ENCODE data around the gene TTC4. TPM values are rescaled to one million over a fixed set of nuclear protein-coding genes. Genes with fewer than 3 reads are reported as not detected.

The TTC4 gene
- total RNA-seq, 4 donors from 2014 or later, result 11.2 to 38.6 (median 14.3) TPM

- TF ChIP-seq EP300 (IDR thresholded peaks at IDR 0.05) (no peak), CTCF (IDR thresholded peaks at IDR 0.05) (peak in 3 of 4 experiments; percentile 42 to 56 (median 43)), POLR2A (IDR thresholded peaks at IDR 0.05) (no peak)
- WGBS, 2 donors (ENCODE audit: low coverage in 1 of 2), result 53 to 59% methylated on average over 4 to 6 of the region's 6 CpGs
- Histone ChIP-seq H3K4me3 (no peak overlapping the region), H3K27me3 (no peaks in the 10 kb centered on the region), H3K9me3 (no peaks in the 10 kb centered on the region), H3K4me1 (no peaks in the 10 kb centered on the region), H3K27ac (no peak overlapping the region), H3K36me3 (peaks cover 0 to 45% of the 10 kb centered on the region in 2 donors)
- no peak for ATAC-seq
Observed at GRCh38 chr1:54671985-54672608, 43.6 kb upstream of the TTC4 start.

GRCh38 chr1:54678776-54679643, 36.7 kb upstream of the TTC4 start:
- Histone ChIP-seq H3K27ac (no peak overlapping the region), H3K9me3 (no peaks in the 10 kb centered on the region), H3K27me3 (no peaks in the 10 kb centered on the region), H3K36me3 (peaks cover 0 to 56% of the 10 kb centered on the region in 2 donors), H3K4me1 (no peaks in the 10 kb centered on the region), H3K4me3 (no peak overlapping the region)
- 64 to 80% methylated on average over 6 to 10 of the region's 17 CpGs for WGBS, 2 donors (ENCODE audit: low coverage in 1 of 2)
- TF ChIP-seq EP300 (IDR thresholded peaks at IDR 0.05) (no peak), POLR2A (IDR thresholded peaks at IDR 0.05) (no peak), CTCF (IDR thresholded peaks at IDR 0.05) (no peak), POLR2AphosphoS5 (IDR thresholded peaks at IDR 0.05) (no peak)
- ATAC-seq, result no peak

GRCh38 chr1:54679706-54680105, 36.0 kb upstream of the TTC4 start:
- no peak for TF ChIP-seq CTCF (IDR thresholded peaks at IDR 0.05)
- peaks cover 0 to 51% of the 10 kb centered on the region in 2 donors for H3K36me3 ChIP-seq
- H3K4me3 ChIP-seq, result no peak overlapping the region
- H3K9me3 ChIP-seq, result no peaks in the 10 kb centered on the region
- ATAC-seq, result no peak
- WGBS, 2 donors (ENCODE audit: low coverage in 1 of 2), result 100% methylated on average over 1 of the region's 7 CpGs; no CpG with 5 or more reads in 1 of the 2 donors
- H3K4me1 ChIP-seq, result no peaks in the 10 kb centered on the region
- no peak overlapping the region for H3K27ac ChIP-seq
- H3K27me3 ChIP-seq, result no peaks in the 10 kb centered on the region

GRCh38 chr1:54680387-54680786, 35.3 kb upstream of the TTC4 start:
- Histone ChIP-seq H3K4me1 (no peaks in the 10 kb centered on the region), H3K4me3 (no peak overlapping the region), H3K27ac (no peak overlapping the region), H3K9me3 (no peaks in the 10 kb centered on the region), H3K36me3 (peaks cover 0 to 48% of the 10 kb centered on the region in 2 donors), H3K27me3 (no peaks in the 10 kb centered on the region)
- WGBS, 2 donors (ENCODE audit: low coverage in 1 of 2), result 75% methylated on average over 7 of the region's 8 CpGs; no CpG with 5 or more reads in 1 of the 2 donors
- no peak for ATAC-seq
- TF ChIP-seq POLR2A (IDR thresholded peaks at IDR 0.05) (no peak), CTCF (IDR thresholded peaks at IDR 0.05) (no peak)

GRCh38 chr1:54681358-54681757, 34.3 kb upstream of the TTC4 start:
- no peak for ATAC-seq
- H3K36me3 ChIP-seq, result peaks cover 0 to 58% of the 10 kb centered on the region in 2 donors
- H3K4me1 ChIP-seq, result no peaks in the 10 kb centered on the region
- no peak overlapping the region for H3K27ac ChIP-seq
- no peak overlapping the region for H3K4me3 ChIP-seq
- H3K9me3 ChIP-seq, result no peaks in the 10 kb centered on the region
- TF ChIP-seq POLR2A (IDR thresholded peaks at IDR 0.05) (no peak), CTCF (IDR thresholded peaks at IDR 0.05) (no peak), POLR2AphosphoS5 (IDR thresholded peaks at IDR 0.05) (no peak), EP300 (IDR thresholded peaks at IDR 0.05) (no peak)
- H3K27me3 ChIP-seq, result no peaks in the 10 kb centered on the region
